HG03064 (cell line): Measurements from ENCODE around the gene SOAT1.
"Not testable (repeated sequence)": the region's sequence is repeated elsewhere in the genome, so short reads cannot be mapped to it uniquely, and the experiment has no call there.

Experiments used
- ATAC-seq: cut with Tn5 transposase; IDR thresholded peaks from one replicate; pipeline ENCODE4 v1.9.1; 2021; ENCODE audit warnings: low read depth; ENCODE audit not compliant: unreplicated experiment

The SOAT1 gene

DNA sequence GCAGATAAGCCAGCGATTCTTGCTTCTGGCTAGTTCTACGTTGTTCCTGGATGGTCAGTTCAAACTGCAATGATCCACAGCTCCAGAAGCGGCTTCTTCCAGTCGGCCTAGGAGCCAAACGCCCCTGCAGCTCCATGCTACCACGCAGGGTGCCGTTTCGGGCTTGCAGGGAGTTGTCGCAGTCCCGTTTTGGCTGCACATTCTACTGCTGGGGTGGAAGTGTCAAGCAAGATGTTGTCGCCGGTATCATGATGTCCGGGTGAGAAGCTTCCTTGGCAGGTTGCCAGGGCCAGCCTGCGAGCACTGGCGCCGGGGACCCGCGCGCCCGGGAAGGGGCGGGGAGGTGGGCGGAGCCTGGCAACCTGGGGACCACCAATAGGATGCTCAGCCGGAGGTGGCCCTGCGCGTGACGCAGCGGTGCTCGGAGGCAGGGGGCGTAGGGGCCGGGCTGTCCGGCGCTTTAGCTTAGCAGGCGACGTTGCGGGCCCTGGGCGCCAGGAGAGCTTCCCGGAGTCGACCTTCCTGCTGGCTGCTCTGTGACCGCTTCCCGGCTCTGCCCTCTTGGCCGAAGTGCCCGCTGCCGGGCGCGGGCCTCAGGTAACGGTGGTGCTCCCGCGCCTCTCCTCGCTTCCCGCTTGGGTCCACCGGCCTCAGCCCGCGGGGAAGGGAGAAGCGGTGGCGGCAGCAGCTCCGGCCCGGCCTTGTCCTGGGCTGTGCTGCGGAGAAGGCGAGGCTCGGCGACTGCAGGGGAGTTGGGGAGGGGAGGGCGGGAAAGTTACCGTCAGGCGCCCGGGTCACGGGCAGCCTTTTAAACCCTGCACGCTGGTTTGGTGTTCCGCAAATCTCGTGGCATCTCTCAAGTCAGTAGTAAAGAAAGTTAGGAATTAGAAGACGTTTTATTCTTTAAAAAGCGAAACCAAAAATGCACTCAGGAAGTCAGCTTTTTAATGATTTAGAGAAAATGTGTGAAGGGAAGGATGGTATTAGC lies at the start of gene SOAT1:
Gene SOAT1, plus strand, starts transcription at position 458 of the 988 bp plus-strand sequence. CDS start 8,888 bp downstream, outside the sequence.
- peak; percentile 89 for ATAC-seq

DNA sequence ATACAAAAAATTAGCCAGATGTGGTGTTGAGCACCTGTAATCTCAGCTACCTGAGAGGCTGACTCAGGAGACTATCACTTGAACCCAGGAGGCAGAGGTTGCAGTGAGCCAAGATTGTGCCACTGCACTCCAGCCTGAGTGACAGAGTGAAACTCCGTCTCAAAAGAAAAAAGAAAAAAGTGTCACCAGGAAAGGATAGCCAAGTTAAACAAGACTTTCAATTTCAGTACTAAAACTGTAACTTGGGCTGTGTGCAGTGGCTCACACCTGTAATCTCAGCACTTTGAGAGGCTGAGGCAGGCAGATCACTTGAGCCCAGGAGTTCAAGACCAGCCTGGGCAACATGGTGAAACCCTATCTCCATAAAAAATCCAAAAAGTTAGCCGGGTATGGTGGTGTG lies 48.2 kb upstream of the SOAT1 start:
- ATAC-seq = not testable (repeated sequence)

DNA sequence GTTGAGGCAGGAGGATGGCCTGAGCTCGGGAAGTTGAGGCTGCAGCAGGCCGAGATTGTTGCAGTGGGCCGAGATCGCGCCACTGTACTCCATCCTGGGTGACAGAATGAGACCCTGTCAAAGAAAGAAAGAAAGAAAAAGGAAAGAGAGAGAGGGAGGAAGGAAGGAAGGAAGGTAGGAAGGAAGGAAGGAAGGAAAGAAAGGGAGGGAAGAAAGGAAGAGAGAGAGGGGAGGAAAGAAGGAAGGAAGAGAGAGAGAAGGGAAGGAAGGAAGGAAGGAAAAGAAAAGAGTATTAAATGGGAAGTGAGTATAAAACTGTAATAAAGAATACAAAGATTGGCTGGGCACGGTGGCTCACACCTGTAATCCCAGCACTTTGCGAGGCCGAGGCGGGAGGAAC lies 45.7 kb upstream of the SOAT1 start:
- ATAC-seq = no peak

DNA sequence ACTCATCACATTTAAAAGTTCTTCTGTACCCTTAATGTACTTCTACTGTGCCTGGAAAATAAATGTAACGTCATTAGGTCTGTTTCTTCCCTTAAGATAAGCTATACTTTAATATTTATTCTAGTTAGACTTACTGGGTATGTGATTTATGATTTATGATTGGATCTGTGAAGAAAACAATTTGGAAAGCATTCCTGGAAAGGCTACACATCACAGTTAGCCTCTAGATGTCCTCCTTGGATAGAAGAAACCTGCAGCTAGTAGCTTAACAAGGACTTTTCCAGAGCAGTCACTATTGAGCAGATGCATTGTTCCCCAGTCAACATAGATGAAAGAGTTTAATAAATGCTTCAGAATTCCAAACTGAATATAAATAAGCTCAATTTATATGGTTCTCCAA lies 41.9 kb upstream of the SOAT1 start:
- no peak for ATAC-seq

DNA sequence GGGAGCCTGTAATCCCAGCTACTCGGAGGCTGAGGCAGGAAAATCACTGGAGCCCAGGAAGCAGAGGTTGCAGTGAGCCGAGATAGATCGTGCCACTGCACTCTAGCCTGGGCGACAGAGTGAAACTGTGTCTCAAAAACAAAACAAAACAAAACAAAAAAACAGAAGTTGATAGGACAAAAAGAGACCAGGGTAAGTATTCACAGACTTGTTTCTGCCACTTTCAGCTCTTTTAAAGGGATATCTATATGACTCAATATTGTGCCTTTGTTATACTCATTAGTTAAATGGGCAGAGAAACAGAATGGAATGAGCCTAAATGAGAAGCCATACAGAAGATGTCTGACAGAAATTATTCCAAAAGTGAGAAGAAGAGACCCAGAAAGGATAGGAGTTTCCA lies 41.0 kb upstream of the SOAT1 start:
- no peak for ATAC-seq

DNA sequence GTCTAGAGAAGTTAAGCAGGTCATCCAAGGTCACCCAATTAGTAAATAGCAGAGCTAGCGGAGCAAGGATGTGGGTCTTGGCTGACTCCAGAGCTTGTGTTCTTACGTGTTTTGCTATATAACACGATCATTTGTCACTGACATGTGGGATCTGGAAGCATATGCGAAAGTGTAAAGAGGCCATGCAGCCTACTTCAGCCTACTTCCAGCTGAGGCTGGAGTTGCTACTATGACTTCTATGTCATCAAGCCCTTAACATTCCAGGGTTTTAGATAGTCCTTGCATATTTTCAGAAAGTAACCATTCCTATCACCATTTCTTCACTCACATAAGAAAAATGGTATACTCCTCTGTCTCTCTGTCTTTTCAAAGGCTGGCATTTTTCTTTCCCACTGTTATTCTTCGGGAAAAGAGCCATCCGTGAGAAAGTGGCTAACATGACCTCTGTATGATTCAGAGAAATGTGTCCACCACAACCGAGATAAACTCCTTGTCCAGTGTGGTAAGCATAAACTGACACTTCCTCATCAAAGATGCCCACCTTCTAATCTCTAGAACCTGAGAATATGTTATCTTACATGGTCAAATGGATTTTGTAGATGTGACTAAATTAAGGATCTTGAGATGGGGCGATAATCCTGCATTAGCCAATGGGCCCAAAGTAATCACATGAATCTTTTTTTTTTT lies 40.2 kb upstream of the SOAT1 start:
- ATAC-seq = no peak

DNA sequence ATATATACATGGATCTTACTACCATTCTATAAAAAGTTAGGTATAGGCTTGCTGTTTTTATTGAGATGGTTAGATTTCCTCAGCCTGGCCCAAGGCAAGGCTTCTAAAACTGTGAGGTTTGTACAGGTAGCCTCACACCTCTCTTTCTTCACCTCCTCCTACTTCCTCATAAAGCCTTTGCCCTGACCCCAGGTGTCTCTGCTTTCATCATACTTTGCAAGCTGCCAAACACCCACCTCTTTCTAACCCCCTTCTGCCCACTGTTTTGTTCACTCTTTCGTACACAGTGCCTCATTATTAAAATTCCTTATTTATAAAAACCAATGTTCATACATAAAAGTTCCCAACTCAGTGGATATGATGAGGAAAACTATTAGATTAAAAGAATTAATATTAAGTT lies 31.4 kb upstream of the SOAT1 start:
- no peak for ATAC-seq

DNA sequence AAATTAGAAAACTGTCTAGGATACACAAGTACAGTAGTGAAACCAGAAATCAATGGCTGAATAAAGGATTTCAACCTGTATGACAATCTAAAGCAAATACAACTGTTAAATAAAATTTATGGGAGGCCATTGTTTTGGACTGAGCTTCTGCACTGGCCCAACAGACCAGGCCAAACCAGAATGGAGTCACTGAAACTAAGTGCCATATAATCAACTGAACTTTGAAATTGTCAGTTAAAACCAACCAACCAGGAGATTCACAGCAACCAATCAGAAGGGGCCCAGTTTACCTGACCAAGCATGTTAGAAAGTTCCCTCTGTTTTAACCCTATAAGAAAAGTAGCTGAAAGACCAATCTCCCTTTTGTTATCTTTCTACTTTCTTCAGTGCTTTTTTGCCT lies 30.5 kb upstream of the SOAT1 start:
- no peak for ATAC-seq

DNA sequence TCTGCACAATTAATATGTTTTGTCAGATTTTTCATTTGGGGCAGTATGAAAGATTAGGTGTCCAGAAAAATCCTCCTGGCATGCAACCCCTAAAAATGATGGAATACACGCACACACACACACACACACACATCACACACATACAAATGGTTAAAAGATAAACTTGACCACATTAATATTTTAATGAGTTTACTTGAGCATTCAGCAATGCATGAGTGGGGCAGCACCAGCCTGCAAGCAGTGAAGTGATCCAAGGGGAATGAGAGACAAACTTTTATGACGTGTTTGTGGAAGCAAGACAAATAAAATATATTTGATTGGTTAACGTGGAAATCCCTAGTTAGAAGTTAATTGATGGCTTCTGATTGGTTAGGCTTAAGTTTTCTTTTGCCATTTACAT lies 29.1 kb upstream of the SOAT1 start:
- ATAC-seq = no peak

DNA sequence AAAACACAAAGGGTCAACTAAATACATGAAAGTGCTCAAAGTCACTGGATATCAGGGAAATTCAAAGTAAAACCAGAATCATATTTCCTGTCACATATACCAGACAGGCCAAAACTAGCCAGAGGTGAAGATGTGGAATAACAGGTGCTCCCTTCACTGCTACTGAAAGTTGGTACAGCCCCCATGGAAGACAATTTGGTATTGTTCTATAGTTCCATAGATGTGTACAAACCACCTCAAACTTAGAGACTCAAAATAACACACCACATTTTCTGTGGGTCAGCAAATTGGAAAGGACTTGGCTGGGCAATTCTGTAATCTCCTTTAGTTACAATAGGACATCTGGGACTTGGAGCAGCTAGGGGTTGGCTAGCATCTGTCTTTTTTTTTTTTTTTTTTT lies 24.5 kb upstream of the SOAT1 start:
- no peak for ATAC-seq

DNA sequence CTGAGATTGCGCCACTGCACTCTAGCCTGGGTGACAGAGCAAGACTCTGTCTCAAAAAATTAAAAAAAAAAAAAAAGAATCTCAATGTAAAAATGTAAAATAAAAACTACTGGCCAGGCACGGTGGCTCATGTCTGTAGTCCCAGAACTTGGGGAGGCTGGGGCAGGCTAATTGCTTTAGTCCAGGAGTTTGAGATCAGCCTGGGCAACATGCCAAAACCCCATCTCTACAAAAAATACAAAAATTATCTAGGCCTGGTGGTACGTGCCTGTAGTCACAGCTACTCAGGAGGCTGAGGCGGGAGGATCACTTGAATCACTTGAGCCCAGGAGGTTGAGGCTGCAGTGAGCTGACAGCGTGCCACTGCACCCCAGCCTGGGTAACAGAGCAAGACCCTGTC lies 19.2 kb upstream of the SOAT1 start:
- not testable (repeated sequence) for ATAC-seq

DNA sequence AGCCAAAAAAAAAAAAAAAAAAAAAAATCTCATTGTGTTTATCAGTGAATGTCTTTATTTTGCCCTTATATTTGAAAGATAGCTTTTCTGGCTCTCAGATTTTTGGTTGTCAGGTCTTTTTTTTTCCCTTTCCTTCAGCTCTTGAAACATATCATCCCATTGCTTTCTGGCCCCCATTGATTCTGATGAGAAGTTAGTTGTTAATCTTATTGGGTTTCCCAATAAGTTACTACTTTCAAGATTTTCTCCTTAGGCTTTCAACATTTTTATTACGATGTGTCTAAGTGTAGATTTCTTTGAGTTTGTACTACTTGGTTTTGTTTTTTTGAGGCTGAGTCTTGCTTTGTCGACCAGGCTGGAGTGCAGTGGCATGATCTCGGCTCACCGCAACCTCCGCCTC lies 14.7 kb upstream of the SOAT1 start:
- no peak for ATAC-seq

DNA sequence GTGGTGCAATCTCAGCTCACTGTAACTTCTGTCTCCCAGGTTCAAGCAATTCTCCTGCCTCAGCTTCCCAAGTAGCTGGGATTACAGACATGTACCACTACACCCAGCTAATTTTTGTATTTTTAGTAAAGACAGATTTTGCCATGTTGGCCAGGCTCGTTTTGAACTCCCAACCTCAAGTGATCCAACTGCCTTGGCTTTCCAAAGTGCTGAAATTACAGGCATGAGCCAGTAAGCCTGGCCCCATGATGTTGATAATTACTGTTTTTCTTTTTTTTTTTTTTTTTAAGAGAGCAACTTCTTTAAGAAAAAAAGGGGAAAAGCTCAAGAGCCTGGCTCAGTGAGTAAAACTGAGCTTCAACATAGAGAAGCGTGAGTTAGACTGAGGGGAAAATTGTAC lies 9.6 kb upstream of the SOAT1 start:
- ATAC-seq = no peak

DNA sequence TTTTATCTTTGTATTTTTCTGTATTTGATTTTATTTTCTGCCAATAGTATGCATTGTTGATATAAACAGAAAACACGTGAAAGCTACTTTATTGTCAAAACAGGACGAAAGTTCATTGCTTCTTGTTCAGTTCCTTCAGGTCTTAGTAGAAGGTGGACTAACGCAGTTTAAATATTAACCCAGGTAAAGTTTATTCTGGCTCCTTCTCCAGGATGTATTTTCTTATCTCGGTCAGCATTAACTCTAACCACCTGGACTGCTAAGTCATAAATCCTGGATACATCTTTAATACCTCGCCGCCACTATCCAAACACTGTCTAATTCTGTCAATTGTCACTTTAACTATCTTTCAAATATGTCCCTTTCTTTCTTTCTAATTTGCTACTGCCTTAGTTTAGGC lies 5.7 kb upstream of the SOAT1 start:
- ATAC-seq = no peak

DNA sequence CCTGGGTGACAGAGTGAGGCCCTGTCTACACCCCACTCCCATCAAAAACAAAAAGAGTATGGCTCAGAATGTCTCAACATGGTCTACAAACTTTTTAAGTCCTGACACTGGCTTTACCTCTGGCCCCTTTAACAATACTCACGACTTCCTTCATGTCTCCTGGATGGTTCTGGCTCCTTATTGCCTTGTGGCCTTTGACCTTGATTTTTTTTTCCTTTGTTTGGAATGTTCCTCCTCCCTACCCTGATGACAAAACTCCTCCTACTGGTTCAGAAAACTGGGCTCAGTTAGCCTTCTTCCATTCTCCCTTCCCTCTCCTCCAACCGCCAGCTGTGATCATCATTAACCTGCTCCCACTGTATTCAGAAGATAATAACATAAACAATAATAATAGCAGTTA lies 4.6 kb upstream of the SOAT1 start:
- ATAC-seq = no peak

DNA sequence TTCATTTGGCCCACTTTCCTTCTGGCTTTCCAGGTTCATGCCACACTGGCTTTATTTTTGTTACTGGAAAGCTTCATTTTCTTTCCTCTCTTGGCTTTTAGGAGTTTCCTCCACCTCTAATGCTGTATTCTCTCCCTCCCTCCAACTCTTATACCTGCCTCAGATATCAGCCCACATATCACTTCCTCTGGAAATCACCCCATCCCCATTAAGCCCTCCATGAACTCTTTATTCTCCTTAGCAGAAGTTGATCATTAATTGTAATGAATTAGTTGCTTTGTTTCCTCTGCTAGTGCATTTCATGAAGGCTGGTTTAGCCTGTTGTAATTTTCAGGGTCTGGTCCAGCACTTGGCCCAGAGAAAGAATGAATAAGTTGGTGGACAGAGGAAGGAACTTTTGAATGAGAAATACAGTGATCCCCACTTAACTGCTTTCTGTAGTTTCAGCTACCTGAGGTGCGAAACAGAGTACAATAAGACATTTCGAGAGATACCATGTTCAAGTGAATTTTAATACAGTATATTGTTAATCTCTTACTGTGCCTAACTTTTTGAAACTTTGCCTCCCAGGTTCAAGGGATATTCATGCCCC lies 1.7 kb downstream of the SOAT1 start:
- no peak for ATAC-seq

DNA sequence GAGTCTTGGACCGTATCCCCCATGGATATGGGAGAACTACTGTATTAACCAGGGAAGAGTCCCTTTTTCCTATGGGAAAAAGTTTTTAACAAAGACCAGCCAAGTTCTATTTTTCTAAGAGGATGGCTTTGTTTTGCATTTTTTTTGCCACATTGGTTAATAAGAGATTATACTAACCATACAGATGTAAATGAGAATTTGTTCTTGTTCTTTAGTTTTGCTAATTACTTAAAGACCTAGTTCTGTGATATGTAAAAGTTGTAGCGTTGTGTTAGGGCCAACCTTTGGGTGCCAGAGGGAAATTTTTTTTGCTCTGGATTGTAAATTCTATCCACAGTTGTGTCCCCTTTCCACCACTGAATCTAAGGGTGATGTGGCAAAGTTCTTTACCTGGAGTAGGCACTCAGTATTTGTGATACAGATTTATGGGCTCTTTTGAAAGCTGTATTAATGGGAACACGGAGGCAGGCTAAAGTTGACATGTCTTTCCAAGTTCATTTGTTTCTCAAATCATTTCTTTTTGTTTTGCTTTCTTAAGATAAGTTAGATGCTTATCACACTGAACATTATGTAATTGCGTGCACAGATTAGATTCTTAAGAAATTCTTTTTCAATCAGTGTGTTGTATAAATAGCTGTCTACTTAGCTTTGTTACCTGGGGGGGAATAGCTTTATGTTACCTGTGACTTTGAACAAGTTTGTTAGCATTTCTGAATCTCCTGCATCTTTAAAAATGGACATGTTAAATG lies 2.9 kb downstream of the SOAT1 start:
- ATAC-seq = no peak

DNA sequence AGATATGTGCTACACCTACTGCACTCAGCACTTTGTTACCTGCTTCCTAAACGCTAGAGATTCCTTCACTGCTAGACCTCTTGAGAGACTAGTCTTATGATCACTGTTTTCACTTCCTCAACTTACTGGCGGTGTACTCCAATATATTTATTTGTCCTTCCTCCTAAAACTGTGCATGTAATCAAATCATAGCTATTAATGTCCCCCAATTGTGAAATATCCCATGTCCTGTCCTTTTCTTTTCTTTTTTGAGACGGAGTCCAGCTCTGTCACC lies 3.4 kb downstream of the SOAT1 start:
- ATAC-seq = no peak

DNA sequence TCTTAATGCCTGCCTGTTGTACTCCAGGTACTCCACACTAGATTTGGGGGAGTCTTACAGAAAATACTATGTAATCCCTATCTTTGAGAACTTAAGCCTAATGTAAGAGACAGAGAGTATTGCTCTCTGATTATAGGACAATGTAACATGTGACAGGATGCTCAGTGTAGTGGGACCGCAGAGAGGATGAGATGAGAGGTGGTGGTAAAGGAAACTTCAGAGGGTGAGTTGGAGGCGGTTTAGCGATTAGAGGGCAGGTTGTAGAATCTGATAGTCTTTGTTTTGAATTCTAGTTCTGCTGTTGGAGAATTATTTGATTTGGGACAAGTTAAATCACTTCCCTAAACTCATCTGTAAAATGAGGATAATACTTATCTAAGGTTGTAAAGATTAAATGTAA lies 5.4 kb downstream of the SOAT1 start:
- ATAC-seq = peak; percentile 65

DNA sequence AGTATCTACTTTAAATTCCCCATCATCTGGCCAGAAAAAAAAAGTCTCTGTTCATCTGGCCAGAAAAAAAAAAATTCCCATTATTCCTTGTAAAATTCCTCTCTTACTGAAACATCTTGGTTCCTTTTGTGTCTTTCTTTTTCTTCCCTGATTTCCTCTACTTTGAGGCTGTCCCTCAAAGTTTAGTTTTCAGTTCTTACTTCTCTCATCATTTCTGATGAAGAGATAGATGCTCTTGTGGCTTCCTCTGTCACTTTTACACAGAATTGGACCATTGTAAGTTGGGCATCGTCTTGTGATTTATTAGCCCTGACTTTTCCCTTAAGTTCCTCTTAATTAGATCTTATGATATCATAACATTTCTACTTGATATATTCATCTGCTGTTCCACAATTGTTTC lies 6.5 kb downstream of the SOAT1 start:
- no peak for ATAC-seq

DNA sequence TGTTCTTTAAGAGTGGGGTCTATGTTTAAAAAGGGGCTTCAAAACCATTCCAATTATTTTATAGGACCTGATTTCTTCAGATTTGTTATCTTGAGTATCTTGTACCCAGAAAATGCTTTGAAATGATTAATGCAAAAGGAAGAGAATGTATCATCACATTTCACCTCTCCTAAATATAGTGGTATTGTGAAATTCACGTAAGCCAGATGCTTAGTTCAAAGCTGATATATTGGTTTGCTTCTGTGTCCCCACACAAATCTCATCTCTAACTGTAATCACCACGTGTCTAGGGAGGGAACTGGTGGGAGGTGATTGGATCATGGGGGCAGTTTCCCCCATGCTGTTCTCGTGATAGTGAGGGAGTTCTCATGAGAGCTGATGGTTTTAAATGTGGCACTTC lies 8.5 kb downstream of the SOAT1 start:
- ATAC-seq = no peak
